ENCODE measurements around the gene MVD. TPM values are rescaled to one million over a fixed set of nuclear protein-coding genes. Genes with fewer than 3 reads are reported as not detected.

MVD gene
- total and polyA plus RNA-seq, 2 of the 13 experiments (the other 11 are each of a cell fraction or from before 2014, with no cell fraction given), result 28.1 to 187 TPM

- Histone ChIP-seq H3K36me3 (replicated peaks in 1 of 2; ENCODE audit: control insufficient read depth in 1 of 2, insufficient read depth in 2 of 2, low read length in 2 of 2) (peaks cover 13 to 51% of the 10 kb centered on the region in 2 experiments), H4K20me1 (ENCODE audit: insufficient read depth, low read length) (peaks cover 41% of the 10 kb centered on the region), H3K9ac (ENCODE audit: insufficient read depth, low read depth, low read length) (no peak overlapping the region), H3K9me3 (ENCODE audit: low read length) (no peaks in the 10 kb centered on the region), H2AFZ (ENCODE audit: low read length) (no peak overlapping the region), H3K79me2 (ENCODE audit: insufficient read depth, low read length) (peaks cover 64% of the 10 kb centered on the region), H3K4me3 (replicated peaks in 1 of 3; ENCODE audit: insufficient read depth in 1 of 3, low read depth in 2 of 3, low read length in 3 of 3) (no peak overlapping the region), H3K4me2 (ENCODE audit: low read depth, low read length) (no peak overlapping the region), H3K27me3 (ENCODE audit: control insufficient read depth in 1 of 2, insufficient read depth in 2 of 2, low read length in 2 of 2) (no peaks in the 10 kb centered on the region), H3K4me1 (ENCODE audit: insufficient read depth, low read length) (peaks cover 28% of the 10 kb centered on the region), H3K27ac (ENCODE audit: extremely low read length, insufficient read depth, low read length) (no peak overlapping the region)
- FAIRE-seq (no peak), ATAC-seq (no peak), DNase-seq (ENCODE audit: low spot score) (no peak)
- WGBS (ENCODE audit: low lambda C conversion rate), result 93% methylated on average over 15 of the region's 15 CpGs
- ChIA-PET POLR2A (interaction anchor here (1.4 kb wide), 1 partner anchor 9 kb away, joined by 4 read pairs; no protein-coding TSS in a partner anchor), CTCF (ENCODE audit: low intra/inter-chr PET ratio, low total read pairs) (no interaction called here)
- TF ChIP-seq ZNF747 (CRISPR knock-in tag; IDR thresholded peaks at IDR 0.05; ENCODE audit: borderline replicate concordance), result 0 out of 2 replicates have a peak, but pooled peaks have one; percentile 11
- no peak for TF ChIP-seq RFXAP (CRISPR knock-in tag; IDR thresholded peaks at IDR 0.05; ENCODE audit: borderline replicate concordance)
- TF ChIP-seq ZNF496 (CRISPR knock-in tag; IDR thresholded peaks at IDR 0.05; ENCODE audit: insufficient replicate concordance), result no peak
- 0 out of 2 replicates have a peak, but pooled peaks have one; percentile 35 for TF ChIP-seq MTA1 (CRISPR knock-in tag; IDR thresholded peaks at IDR 0.05; ENCODE audit: borderline replicate concordance)
- no peak for TF ChIP-seq SUZ12 (IDR thresholded peaks at IDR 0.05; ENCODE audit: low read depth, low read length)
- no TSS peak for BruUV-seq (replicated peaks)
- intact Hi-C loops (cut with micrococcal nuclease; ENCODE audit: unreplicated experiment) (no loop called here), in situ Hi-C loops (cut with HindIII; ENCODE audit: extremely low pct_ligation_motif_present, low pct_unique_long_range_greater_than_20kb) (no loop called here)
Measured at GRCh38 chr16:88658714-88659113, 4.2 kb downstream of the MVD start.

- ATAC-seq (no peak), FAIRE-seq (no peak), DNase-seq (ENCODE audit: low spot score) (no peak)
- no peak overlapping the region for H3K4me3 ChIP-seq (replicated peaks in 1 of 3; ENCODE audit: insufficient read depth in 1 of 3, low read depth in 2 of 3, low read length in 3 of 3)
- no peak overlapping the region for H3K9ac ChIP-seq (ENCODE audit: insufficient read depth, low read depth, low read length)
- peaks cover 13 to 56% of the 10 kb centered on the region in 2 experiments for H3K36me3 ChIP-seq (replicated peaks in 1 of 2; ENCODE audit: control insufficient read depth in 1 of 2, insufficient read depth in 2 of 2, low read length in 2 of 2)
- H3K4me1 ChIP-seq (ENCODE audit: insufficient read depth, low read length), result peaks cover 31% of the 10 kb centered on the region
- BruUV-seq (replicated peaks), result no TSS peak
- ChIA-PET POLR2A (no interaction called here), CTCF (ENCODE audit: low intra/inter-chr PET ratio, low total read pairs) (no interaction called here)
- peaks cover 41% of the 10 kb centered on the region for H4K20me1 ChIP-seq (ENCODE audit: insufficient read depth, low read length)
- no peak overlapping the region for H3K27ac ChIP-seq (ENCODE audit: extremely low read length, insufficient read depth, low read length)
- intact Hi-C loops (cut with micrococcal nuclease; ENCODE audit: unreplicated experiment), result no loop called here
- no peaks in the 10 kb centered on the region for H3K9me3 ChIP-seq (ENCODE audit: low read length)
- WGBS (ENCODE audit: low lambda C conversion rate), result 91% methylated on average over 12 of the region's 19 CpGs
- in situ Hi-C loops (cut with HindIII; ENCODE audit: extremely low pct_ligation_motif_present, low pct_unique_long_range_greater_than_20kb), result no loop called here
- peaks cover 55% of the 10 kb centered on the region for H3K79me2 ChIP-seq (ENCODE audit: insufficient read depth, low read length)
- H3K4me2 ChIP-seq (ENCODE audit: low read depth, low read length), result no peak overlapping the region
- TF ChIP-seq DNMT1 (CRISPR knock-in tag; IDR thresholded peaks at IDR 0.05) (0 out of 2 replicates have a peak, but pooled peaks have one; percentile 79), ZBTB38 (CRISPR knock-in tag; IDR thresholded peaks at IDR 0.05) (peak; percentile 46; the same call in 1 of the 2 replicates), ZNF891 (CRISPR knock-in tag; IDR thresholded peaks at IDR 0.05) (0 out of 2 replicates have a peak, but pooled peaks have one; percentile 16), ZNF280B (CRISPR knock-in tag; IDR thresholded peaks at IDR 0.05; ENCODE audit: borderline replicate concordance) (peak; percentile 60; the same call in 1 of the 2 replicates), AKAP8 (CRISPR knock-in tag; IDR thresholded peaks at IDR 0.05) (0 out of 2 replicates have a peak, but pooled peaks have one; percentile 49), MAFK (conservative IDR thresholded peaks at IDR 0.05 in 1 of 2, IDR thresholded peaks at IDR 0.05 in 1 of 2; ENCODE audit: low read length in 2 of 2) (no peak)
- H3K27me3 ChIP-seq (ENCODE audit: control insufficient read depth in 1 of 2, insufficient read depth in 2 of 2, low read length in 2 of 2), result no peaks in the 10 kb centered on the region
- H2AFZ ChIP-seq (ENCODE audit: low read length), result no peak overlapping the region
Measured at GRCh38 chr16:88657371-88657770, 5.5 kb downstream of the MVD start.

Data from HepG2 (cell line).